Stimulated activated CD4-positive, alpha-beta T cell treated with anti-CD3 and anti-CD28 coated beads, Interleukin-2, amount 100 ng/mL, for 48 hours (primary cell): ENCODE data around the gene SALL3.
A peak's percentile ranks its signal among the peaks of the same experiment; 100 is the strongest.
"Not testable (repeated sequence)": the region's sequence is repeated elsewhere in the genome, so short reads cannot be mapped to it uniquely, and the experiment has no call there.

ENCODE experiments used
- DNase-seq, 2 donors: peaks; one replicate each; pipeline ENCODE4 v3.0.0-alpha.2; 2020

SALL3 gene

GRCh38 chr18:78979730-78980278 lies at the start of gene SALL3:
SALL3 (plus strand) TSS chr18:78979818; CDS start chr18:78980275, 457 bp downstream.
- DNase-seq: no peak

- no peak for DNase-seq
Measured at GRCh38 chr18:78932281-78932680, 47.3 kb upstream of the SALL3 start.

- no peak for DNase-seq
Measured at GRCh38 chr18:78934003-78934402, 45.6 kb upstream of the SALL3 start.

GRCh38 chr18:78934551-78935225 lies 44.9 kb upstream of the SALL3 start:
- DNase-seq: no peak

GRCh38 chr18:78935406-78935805 lies 44.2 kb upstream of the SALL3 start:
- no peak for DNase-seq

DNA sequence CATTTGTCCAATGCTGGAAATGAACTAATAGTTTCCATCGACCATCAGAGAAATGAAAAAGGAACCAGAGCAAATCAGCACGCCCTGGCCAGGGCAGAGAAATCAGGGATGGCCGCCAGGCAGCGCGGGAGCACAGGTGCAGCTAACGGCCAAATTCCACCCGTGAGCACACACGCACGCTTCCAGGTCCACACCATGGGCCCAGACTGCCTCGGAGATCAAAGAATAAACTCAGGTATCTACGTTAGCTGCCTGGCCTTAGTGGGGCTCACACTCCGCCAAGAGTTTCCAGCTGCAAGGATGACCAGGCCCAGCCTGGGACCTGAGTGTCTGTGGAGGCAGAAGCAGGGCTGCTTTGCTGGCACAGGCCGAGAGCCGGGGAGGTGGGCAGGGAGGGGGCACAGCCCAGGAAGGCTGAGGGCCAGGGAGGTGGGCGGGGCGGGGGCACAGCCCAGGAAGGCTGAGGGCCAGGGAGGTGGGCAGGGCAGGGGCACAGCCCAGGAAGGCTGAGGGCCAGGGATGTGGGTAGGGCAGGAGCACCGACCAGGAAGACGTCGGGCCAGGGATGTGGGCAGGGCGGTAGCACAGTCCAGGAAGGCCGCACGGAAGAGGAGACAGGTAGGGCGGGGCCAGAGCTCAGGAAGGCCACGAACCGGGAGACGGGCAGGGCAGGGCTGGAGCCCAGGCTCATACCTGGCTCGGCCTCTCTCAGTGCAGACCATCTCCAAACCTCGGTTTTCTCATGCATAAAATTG lies 43.2 kb upstream of the SALL3 start:
- no peak for DNase-seq

DNA sequence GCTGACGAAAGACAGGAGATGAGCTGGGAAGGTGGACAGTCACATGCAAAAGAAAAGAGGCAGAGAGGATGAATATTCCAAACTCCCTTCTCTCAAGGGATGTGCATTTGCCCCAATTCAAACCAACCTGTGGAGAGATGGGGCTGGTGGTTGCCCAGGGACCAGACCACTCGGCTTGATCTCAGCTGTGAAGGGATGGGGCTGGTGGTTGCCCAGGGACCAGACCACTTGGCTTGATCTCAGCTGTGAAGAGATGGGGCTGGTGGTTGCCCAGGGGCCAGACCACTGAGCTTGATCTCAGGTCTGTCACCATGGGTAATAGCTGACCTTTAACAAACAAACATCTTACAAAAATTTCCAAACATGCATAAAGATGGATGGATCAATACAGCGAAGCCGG lies 42.5 kb upstream of the SALL3 start:
- DNase-seq: no peak

DNA sequence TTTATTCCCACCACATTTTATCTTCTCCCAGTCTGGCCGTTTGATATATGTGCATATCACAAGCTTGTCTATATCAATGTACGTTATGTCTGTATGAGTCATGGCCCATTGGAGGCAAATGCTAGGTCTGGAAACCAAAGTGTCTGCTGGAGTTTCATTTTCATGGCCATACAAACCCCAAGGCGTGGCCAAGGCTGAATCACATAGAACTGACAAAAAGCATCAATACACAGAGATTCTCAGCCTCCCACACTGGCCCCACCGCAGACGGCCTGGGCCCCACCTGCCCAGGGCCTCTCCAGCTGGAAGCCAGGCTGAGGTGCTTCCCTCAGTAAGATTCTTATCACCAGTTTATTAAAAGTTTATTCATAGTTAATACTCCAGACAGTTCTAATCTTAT lies 40.5 kb upstream of the SALL3 start:
- DNase-seq: peak; percentile 9 to 10

- DNase-seq: no peak
Measured at GRCh38 chr18:78939734-78940494, 39.7 kb upstream of the SALL3 start.

DNA sequence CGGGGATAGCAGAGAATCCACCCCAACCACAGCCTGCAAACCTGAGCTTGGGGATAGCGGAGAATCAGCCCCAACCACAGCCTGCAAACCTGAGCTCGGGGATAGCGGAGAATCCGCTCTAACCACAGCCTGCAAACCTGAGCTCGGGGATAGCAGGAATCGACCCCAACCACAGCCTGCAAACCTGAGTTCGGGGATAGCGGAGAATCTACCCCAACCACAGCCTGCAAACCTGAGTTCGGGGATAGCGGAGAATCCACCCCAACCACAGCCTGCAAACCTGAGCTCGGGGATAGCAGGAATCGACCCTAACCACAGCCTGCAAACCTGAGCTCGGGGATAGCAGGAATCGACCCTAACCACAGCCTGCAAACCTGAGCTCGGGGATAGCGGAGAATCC lies 37.4 kb upstream of the SALL3 start:
- DNase-seq: not testable (repeated sequence)

DNA sequence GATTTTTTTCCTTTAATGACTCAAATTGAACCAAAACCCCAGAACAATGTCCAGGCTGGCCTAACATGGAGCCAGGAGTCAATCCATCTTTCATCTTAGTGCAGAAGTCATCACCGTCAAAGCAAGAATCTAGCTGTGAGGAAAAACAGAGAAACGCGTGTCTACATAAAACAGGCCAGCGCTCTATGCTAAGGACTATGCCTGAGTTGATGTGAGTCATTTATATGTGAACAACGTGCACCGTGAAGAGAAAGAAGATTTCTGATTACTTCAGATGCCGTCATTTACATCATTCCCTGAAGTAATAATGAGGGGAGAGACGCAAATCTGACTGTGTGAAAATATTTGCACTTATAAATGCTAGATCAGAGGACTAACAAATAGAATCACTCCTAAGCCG lies 34.0 kb upstream of the SALL3 start:
- no peak for DNase-seq

GRCh38 chr18:78947291-78947690 lies 32.3 kb upstream of the SALL3 start:
- DNase-seq: no peak

DNA sequence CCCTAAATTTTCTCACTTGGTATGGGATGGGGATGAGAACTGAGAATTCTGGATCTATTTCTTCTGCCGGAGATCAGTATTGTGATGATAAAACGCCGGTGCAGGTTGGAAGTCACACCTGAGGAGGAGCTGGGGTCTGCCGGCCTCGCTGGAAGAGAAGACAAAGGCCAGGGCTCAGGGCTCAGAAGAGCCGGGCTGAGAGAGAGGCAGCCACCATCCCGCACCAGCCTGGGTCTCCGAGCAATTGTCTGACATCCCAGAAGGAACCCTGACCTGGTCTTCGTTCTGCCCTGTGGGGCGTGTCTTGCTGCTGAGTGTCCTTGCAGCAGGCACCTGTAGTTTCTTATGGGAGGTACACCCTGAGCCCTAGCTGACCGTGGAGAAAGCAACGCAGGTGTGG lies 31.4 kb upstream of the SALL3 start:
- DNase-seq: no peak

DNA sequence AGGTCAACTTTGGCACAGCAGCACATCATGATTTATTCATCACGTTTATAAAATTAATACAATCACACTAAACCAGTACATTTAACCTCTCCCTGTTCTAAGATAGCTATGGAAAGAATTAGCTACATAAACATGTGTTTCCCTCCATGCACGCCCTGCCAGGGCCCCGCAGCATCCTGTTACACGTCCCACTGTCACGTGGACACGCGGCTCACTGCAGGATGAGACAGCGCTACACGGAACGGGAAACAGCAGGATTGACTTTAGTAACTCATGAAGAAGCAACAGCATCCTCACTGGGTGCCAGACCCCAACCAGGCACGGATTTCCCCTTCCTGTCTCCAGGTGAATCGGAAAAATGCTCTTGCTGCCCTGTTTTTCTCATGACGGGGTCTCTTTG lies 30.9 kb upstream of the SALL3 start:
- no peak for DNase-seq

DNA sequence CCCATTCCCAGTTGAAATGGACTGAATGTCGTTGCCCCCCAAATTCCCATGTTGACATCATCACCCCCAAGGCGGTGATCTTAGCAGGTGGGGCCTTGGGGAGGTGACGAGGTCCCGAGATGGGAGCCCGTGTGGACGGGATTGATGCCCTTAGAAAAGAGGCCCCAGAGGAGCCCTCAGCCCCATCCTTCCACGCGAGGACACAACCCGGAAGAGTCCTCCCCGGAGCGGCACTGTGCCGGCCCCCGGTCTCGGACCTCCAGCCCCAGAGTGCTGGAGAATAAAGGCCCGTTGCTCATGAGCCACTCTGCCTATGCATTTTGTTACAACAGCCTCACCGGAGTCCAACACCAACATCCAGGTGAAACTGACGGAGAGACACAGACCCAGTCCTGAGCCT lies 30.4 kb upstream of the SALL3 start:
- DNase-seq: no peak

DNA sequence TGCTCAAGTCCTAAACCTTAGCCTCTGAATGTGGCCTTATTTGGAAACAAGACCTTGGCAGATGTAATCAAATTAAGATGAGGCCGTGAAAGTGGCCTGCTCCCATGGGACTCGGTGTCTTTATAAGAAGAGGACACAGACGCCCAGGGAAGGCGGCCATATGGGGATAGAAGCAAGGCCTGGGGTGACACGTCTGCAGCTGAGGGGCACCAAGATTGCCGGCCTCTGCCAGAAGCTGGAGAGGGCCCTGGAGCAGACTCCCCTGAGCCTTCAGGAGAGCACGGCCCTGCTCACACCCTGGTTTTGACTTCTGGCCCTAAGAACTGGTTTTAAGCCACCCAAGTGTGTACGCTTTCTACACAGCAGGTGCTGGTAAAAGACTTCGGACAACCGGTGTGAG lies 29.2 kb upstream of the SALL3 start:
- DNase-seq: no peak

DNA sequence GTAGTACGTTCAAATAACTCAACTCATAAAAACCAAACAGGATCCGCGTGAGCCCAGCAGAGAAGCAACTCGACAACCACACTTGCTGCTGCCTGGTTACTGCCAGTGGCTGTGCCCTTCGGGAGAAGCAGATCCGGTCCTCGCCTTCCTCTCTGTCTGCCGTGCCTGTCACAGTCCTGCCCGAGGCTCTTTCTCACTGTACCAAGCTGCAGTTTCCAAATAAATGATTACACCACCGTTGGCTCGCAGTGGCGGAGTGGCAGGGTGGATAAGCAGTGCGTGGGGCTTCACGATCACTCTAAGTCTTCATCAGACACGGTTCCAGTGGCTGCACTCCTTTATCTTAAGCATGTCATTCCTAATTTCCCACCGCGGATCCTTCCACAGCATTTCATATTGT lies 26.1 kb upstream of the SALL3 start:
- no peak for DNase-seq

DNA sequence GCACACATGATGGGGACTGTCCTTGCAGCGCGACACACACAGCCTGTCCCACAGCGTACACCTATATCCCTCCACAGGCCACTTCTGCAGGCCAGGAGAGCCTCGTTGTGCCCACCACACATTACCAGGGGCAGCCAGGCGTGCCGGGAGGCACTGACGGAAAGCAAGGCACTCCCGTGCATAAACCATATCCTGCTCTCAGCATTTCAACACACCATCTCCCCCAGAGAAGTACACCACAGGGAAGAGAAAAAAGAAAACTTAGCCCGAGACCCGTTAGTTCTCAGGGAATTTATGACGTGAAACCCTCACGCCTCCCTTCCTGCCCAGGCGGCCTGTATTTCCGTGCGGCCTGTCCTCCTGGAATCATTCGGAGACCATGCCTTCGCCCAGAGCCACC lies 24.6 kb upstream of the SALL3 start:
- DNase-seq: no peak

DNA sequence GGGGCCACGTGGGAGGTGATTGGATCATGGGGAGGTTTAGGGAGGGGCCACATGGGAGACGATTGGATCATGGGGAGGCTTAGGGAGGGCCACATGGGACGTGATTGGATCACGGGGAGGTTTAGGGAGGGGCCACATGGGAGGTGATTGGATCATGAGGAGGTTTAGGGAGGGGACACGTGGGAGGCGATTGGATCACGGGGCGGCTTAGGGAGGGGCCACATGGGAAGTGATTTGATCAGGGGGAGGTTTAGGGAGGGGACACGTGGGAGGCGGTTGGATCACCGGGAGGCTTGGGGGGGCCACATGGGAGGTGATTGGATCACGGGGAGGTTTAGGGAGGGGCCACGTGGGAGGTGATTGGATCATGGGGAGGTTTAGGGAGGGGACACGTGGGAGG lies 22.5 kb upstream of the SALL3 start:
- no peak for DNase-seq

DNA sequence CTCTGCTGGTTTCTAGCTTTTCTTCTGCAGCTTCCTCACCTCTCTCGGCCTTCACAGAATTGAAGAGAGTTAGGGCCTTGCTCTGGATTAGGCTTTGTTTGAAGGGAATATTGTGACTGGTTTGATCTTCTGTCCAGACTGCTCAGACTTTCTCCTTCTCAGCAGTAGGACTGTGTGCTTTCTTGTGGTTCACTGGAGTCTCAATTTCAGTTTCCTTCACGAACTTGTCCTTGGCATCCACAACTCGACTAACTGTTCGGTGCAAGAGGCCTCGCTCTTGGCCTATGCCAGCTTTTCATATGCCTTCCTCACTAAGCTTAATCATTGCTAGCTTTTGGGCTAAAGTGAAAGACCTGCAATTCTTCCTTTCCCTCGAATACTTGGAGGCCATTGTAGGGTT lies 18.9 kb upstream of the SALL3 start:
- DNase-seq: no peak

- DNase-seq: no peak
Measured at GRCh38 chr18:78962098-78962497, 17.5 kb upstream of the SALL3 start.

DNA sequence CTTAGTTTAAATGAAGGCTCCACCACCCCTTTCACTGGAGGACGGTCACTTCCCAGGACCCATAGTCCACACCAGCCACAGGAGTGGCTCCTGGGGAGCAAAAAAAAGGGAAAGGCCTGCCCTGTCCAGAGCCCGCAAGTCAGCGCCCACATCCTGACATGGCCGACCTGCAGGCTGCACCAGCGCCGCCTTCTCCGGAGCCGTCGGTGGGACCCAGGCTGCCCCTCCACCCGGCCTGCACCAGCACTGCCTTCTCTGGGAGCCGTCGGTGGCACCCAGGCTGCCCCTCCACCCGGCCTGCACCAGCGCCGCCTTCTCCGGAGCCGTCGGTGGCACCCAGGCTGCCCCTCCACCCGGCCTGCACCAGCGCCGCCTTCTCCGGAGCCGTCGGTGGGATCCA lies 14.9 kb upstream of the SALL3 start:
- not testable (repeated sequence) for DNase-seq

DNA sequence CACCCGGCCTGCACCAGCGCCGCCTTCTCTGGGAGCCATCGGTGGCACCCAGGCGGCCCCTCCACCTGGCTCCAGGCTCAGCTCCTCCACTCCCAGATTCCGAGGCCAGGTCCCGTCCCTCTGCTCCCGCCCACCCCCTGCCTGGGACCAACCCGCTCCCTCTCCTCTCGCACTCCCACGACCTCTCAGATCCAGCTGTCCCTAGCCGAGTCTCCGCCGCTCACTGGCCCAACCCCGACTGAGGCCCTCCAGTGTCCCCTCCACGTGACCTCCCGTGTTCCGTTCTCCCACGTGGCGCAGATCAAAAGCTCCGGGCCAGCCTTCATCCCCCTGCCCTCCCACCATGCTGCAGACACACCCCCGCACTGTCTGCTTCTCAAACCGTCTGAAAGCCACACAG lies 14.4 kb upstream of the SALL3 start:
- DNase-seq: no peak
